GM12892 (cell line): ENCODE measurements around the gene LARGE1.
A peak's percentile ranks its signal among the peaks of the same experiment; 100 is the strongest.

Experiments used
- DNase-seq: peaks from one replicate; pipeline ENCODE4 v3.0.0; 2011; ENCODE audit not compliant: insufficient read length
- FAIRE-seq: peaks from 2 replicates; lab custom pipeline; 2011; peaks lifted over from hg19 to GRCh38; lab: Jason Lieb, UNC
- POLR2A ChIP-seq: IDR thresholded peaks from 2 replicates; pipeline ENCODE4 v1.6.1; 2011; ENCODE audit warnings: low read depth, low read length, control low read depth
- POLR2AphosphoS5 ChIP-seq: IDR thresholded peaks from 2 replicates; pipeline ENCODE4 v1.6.1; 2011; ENCODE audit warnings: low read depth, low read length, control low read depth
- TAF1 ChIP-seq: IDR thresholded peaks from 2 replicates; pipeline ENCODE4 v1.6.1; 2011; ENCODE audit warnings: low read depth, mild to moderate bottlenecking, control low read depth, low read length, borderline replicate concordance

Gene LARGE1

GRCh38 chr22:33325232-33326004 is 594.9 kb downstream of the LARGE1 start:
- DNase-seq (peak; percentile 39), FAIRE-seq (peak; percentile 82)
- TF ChIP-seq POLR2A (no peak), TAF1 (no peak), POLR2AphosphoS5 (no peak)

- TF ChIP-seq TAF1 (no peak), POLR2AphosphoS5 (no peak), POLR2A (no peak)
- FAIRE-seq (no peak), DNase-seq (no peak)
Observed at GRCh38 chr22:33324228-33324627, 596.0 kb downstream of the LARGE1 start.

- DNase-seq (no peak), FAIRE-seq (peak; percentile 73)
- no peak for TF ChIP-seq POLR2AphosphoS5
- no peak for TF ChIP-seq POLR2A
- no peak for TF ChIP-seq TAF1
Observed at GRCh38 chr22:33321466-33321865, 598.8 kb downstream of the LARGE1 start.

- TF ChIP-seq TAF1 (no peak), POLR2A (no peak), POLR2AphosphoS5 (no peak)
- FAIRE-seq = no peak
- no peak for DNase-seq
Observed at GRCh38 chr22:33315954-33316353, 604.3 kb downstream of the LARGE1 start.

GRCh38 chr22:33315117-33315516 is 605.2 kb downstream of the LARGE1 start:
- TF ChIP-seq TAF1 (no peak), POLR2A (no peak), POLR2AphosphoS5 (no peak)
- DNase-seq (no peak), FAIRE-seq (no peak)

GRCh38 chr22:33314316-33314715 is 606.0 kb downstream of the LARGE1 start:
- DNase-seq = no peak
- TF ChIP-seq TAF1 (no peak), POLR2A (no peak), POLR2AphosphoS5 (no peak)
- FAIRE-seq = no peak

- DNase-seq (no peak), FAIRE-seq (no peak)
- TF ChIP-seq TAF1 (no peak), POLR2A (no peak), POLR2AphosphoS5 (no peak)
Observed at GRCh38 chr22:33303099-33303498, 617.2 kb downstream of the LARGE1 start.

- DNase-seq (no peak), FAIRE-seq (no peak)
- no peak for TF ChIP-seq TAF1
- no peak for TF ChIP-seq POLR2AphosphoS5
- no peak for TF ChIP-seq POLR2A
Observed at GRCh38 chr22:33302549-33302948, 617.7 kb downstream of the LARGE1 start.

GRCh38 chr22:33302049-33302545 is 618.2 kb downstream of the LARGE1 start:
- peak; percentile 68 for DNase-seq
- FAIRE-seq = peak; percentile 93
- TF ChIP-seq POLR2AphosphoS5 (no peak), TAF1 (no peak), POLR2A (no peak)

- no peak for DNase-seq
- TF ChIP-seq POLR2A = no peak
- TF ChIP-seq POLR2AphosphoS5 = no peak
- no peak for TF ChIP-seq TAF1
- FAIRE-seq = no peak
Observed at GRCh38 chr22:33300165-33300564, 620.1 kb downstream of the LARGE1 start.

GRCh38 chr22:33299245-33299956 is 620.9 kb downstream of the LARGE1 start:
- DNase-seq = peak; percentile 45
- FAIRE-seq = peak; percentile 93
- TF ChIP-seq POLR2A (no peak), POLR2AphosphoS5 (no peak; the same call in 1 of the 2 replicates), TAF1 (no peak)

- no peak for DNase-seq
- TF ChIP-seq POLR2AphosphoS5 (no peak), TAF1 (no peak), POLR2A (no peak)
- no peak for FAIRE-seq
Observed at GRCh38 chr22:33296941-33297340, 623.3 kb downstream of the LARGE1 start.
